ENCODE measurements around the gene MKNK1. TPM values are rescaled to one million over a fixed set of nuclear protein-coding genes. Genes with fewer than 3 reads are reported as not detected.

MKNK1 gene
- total and polyA plus RNA-seq, 12 donors: 22.4 to 50.6 (median 36.8) TPM

DNA sequence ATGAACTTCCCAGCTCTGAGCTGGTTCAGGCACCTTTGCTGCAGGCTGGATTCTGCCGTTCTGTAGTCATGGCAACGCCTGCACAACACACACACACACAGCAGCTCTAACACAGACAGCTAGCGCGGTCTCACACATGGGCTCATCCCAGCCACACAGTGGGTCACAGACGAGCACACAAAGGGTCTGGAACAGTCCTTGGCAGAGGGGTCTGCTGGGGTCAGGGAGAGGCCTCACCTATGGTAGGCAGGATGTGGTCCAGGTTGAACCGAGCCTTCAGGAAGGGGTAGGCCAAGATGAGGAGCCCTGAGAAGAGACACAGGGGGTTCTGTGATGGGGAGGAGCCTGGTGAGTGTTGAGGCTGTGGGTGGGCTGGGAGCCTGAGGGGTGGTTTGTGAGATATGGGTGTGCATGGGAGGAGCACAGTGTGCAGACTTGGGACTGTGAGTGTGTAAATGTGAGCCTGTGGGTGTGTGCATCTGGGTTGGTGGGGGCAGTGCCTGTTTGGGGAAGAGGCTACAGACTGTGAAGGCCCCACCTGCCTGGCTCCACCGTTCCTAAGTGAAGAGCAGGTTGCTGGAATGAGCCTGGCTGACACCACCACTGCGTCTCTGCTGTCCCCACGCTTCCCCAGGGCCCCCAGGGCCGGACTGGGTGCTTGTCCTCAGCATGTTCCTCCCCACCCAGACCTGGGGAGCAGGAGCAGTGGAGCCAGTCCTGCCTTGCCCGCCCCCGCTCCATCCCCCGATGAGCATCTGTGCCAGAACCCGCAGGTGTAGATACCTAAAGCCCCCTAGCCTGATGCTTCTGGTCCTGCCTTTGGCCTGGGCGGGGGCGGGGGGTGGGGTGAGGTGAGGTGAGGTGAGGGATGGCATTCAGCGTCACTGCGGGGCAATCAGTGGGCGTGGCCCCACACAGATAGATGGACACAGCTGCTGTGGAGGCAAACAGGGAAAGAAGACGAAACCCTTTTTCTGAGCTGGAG, 54.1 kb downstream of the MKNK1 start:
- Histone ChIP-seq H3K27ac (no peak overlapping the region), H3K36me3 (no peaks in the 10 kb centered on the region), H3K9me3 (no peaks in the 10 kb centered on the region), H3K4me3 (no peak overlapping the region), H3K4me1 (no peaks in the 10 kb centered on the region), H3K27me3 (peaks cover 0 to 62% (median 33%) of the 10 kb centered on the region in 7 donors)
- TF ChIP-seq, protein P1, sequence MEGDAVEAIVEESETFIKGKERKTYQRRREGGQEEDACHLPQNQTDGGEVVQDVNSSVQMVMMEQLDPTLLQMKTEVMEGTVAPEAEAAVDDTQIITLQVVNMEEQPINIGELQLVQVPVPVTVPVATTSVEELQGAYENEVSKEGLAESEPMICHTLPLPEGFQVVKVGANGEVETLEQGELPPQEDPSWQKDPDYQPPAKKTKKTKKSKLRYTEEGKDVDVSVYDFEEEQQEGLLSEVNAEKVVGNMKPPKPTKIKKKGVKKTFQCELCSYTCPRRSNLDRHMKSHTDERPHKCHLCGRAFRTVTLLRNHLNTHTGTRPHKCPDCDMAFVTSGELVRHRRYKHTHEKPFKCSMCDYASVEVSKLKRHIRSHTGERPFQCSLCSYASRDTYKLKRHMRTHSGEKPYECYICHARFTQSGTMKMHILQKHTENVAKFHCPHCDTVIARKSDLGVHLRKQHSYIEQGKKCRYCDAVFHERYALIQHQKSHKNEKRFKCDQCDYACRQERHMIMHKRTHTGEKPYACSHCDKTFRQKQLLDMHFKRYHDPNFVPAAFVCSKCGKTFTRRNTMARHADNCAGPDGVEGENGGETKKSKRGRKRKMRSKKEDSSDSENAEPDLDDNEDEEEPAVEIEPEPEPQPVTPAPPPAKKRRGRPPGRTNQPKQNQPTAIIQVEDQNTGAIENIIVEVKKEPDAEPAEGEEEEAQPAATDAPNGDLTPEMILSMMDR (IDR thresholded peaks at IDR 0.05): no peak
- peak in 1 of 8 donors; percentile 25 for ATAC-seq
- WGBS, 2 donors: 50 to 51% methylated on average over 20 of the region's 20 CpGs
- no peak for DNase-seq
- intact Hi-C loops (cut with DNase I): no loop called here

GRCh38 chr1:46547481-46548383, 56.3 kb downstream of the MKNK1 start:
- H3K4me3 ChIP-seq: no peak overlapping the region
- DNase-seq (no peak), ATAC-seq (peak in 5 of 8 donors; percentile 16 to 45 (median 40))
- peaks cover 0 to 7% (median 5%) of the 10 kb centered on the region in 9 donors for H3K4me1 ChIP-seq
- WGBS, 2 donors: 76 to 78% methylated on average over 22 of the region's 22 CpGs
- H3K27ac ChIP-seq: no peak overlapping the region
- no peaks in the 10 kb centered on the region for H3K9me3 ChIP-seq
- TF ChIP-seq, protein P1 (IDR thresholded peaks at IDR 0.05): peak in 7 of 9 donors; percentile 36 to 56 (median 48)
- intact Hi-C loops (cut with DNase I): no loop called here
- H3K27me3 ChIP-seq: peaks cover 6 to 84% (median 53%) of the 10 kb centered on the region in 7 donors
- no peaks in the 10 kb centered on the region for H3K36me3 ChIP-seq

DNA sequence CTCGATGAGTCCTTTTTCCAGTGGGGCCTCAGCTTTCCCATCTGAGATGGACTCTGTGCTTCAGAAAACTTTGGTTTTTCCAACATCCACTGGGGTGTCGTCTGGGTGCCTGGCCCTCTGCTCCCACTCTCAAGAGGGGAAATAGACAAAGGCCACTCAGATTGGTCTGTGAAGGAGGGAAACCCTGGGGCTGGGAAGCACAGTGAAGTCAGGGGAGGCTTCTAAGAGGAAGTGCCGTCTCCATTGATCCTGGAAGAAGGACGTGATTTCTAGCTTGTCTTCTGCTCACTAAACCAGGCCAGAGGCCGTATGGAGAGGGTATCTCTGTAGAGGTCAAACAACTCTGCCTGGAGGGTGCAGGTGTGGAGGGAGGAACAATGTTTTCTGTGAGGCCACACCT, 57.9 kb downstream of the MKNK1 start:
- TF ChIP-seq, protein P1 (IDR thresholded peaks at IDR 0.05): no peak
- no peaks in the 10 kb centered on the region for H3K36me3 ChIP-seq
- intact Hi-C loops (cut with DNase I): no loop called here
- DNase-seq (no peak), ATAC-seq (no peak)
- peaks cover 6 to 85% (median 56%) of the 10 kb centered on the region in 7 donors for H3K27me3 ChIP-seq
- H3K9me3 ChIP-seq: no peaks in the 10 kb centered on the region
- H3K4me3 ChIP-seq: no peak overlapping the region
- WGBS, 2 donors: 55 to 61% methylated on average over 5 of the region's 5 CpGs
- H3K27ac ChIP-seq: no peak overlapping the region
- H3K4me1 ChIP-seq: peaks cover 0 to 7% (median 5%) of the 10 kb centered on the region in 9 donors

DNA sequence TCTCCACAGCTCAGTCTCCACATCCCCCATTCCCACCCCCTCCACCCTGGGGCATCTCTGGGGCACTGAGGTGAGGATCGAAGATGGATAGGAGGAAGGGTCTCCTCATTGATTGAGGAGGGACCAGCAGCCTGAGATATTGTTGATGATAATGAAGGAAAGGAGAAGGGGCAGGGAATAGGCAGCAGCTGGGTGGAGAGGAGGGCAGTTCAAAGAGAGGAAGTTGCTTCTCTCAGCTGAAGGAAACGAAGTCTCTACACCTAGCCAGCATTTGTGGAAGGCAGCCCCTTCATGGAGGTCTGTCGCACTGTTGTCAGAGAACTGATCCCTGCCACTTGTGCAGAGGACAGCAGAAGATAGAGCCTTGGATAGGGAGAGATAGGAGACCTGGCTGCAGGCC, 58.3 kb downstream of the MKNK1 start:
- intact Hi-C loops (cut with DNase I): no loop called here
- TF ChIP-seq, protein P1 (IDR thresholded peaks at IDR 0.05): no peak
- H3K4me1 ChIP-seq: peaks cover 0 to 7% (median 5%) of the 10 kb centered on the region in 9 donors
- no peaks in the 10 kb centered on the region for H3K36me3 ChIP-seq
- peaks cover 6 to 84% (median 58%) of the 10 kb centered on the region in 7 donors for H3K27me3 ChIP-seq
- DNase-seq (no peak), ATAC-seq (no peak)
- no peak overlapping the region for H3K4me3 ChIP-seq
- no peaks in the 10 kb centered on the region for H3K9me3 ChIP-seq
- WGBS, 2 donors: 49 to 54% methylated on average over 3 of the region's 3 CpGs
- no peak overlapping the region for H3K27ac ChIP-seq
